ENCODE data around the gene TMEM151A. TPM values are rescaled to one million over a fixed set of nuclear protein-coding genes. Genes with fewer than 3 reads are reported as not detected.
"Not testable (repeated sequence)": the region's sequence is repeated elsewhere in the genome, so short reads cannot be mapped to it uniquely, and the experiment has no call there.

Gene TMEM151A
- total RNA-seq, 2 donors from 2014 or later, result 0.14 to 0.18 TPM

DNA sequence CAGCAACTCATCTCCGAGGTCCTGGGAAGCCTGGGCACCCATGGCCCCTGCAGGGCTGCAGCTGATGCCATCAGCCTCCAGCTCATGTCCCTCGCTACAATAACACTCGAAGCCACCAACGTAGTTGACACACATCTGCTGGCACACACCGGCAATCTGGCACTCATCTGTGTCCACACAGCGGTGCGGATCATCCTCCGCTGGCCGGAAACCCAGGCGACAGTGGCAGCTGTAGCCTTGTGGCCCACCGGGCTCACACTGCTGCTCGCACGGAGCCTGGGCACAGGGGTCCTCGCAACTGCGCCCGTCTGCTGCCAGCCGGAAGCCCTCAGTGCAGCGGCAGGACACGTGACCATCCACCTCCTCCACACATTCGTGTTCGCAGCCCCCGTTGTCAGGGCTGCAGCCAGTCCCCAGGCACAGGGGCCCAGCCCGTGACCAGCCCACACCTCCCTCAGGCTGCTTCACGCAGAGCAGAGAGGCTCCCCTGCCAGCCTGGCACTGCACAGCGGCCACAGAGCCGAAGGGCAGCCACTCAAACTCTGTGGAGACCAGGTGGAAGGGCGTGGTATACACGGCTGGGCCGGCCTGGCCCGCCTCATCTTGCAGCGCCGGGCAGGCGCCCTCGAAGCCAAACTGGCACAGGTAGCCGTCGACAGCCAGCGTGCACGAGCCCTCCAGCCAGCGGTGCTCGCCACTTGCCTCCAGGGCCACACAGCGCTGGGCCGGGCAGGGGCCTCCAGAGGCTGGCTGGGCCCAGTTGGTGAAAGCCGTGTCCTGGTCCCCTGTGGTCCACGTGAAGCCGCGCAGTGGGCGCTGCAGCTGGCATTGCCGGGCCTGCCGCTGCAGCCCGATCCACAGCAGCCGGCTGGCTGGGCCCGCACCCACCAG is 24.5 kb downstream of the TMEM151A start:
- intact Hi-C loops (cut with DNase I, micrococcal nuclease), result no loop called here
- ATAC-seq, result no peak
- DNase-seq, result peak in 1 of 2 donors; percentile 14

GRCh38 chr11:66316849-66317251 is 25.2 kb downstream of the TMEM151A start, which contains the start of gene CD248:
TSS of gene CD248 (minus strand) at chr11:66317044. CDS start at chr11:66317027, 17 bp downstream.
- DNase-seq (peak in 1 of 2 donors; percentile 55), ATAC-seq (no peak)
- intact Hi-C loops (cut with DNase I, micrococcal nuclease), result no loop called here

- intact Hi-C loops (cut with DNase I, micrococcal nuclease), result no loop called here
- ATAC-seq, result no peak
- peak in 1 of 2 donors; percentile 39 for DNase-seq
Observed at GRCh38 chr11:66317322-66317722, 25.6 kb downstream of the TMEM151A start.

DNA sequence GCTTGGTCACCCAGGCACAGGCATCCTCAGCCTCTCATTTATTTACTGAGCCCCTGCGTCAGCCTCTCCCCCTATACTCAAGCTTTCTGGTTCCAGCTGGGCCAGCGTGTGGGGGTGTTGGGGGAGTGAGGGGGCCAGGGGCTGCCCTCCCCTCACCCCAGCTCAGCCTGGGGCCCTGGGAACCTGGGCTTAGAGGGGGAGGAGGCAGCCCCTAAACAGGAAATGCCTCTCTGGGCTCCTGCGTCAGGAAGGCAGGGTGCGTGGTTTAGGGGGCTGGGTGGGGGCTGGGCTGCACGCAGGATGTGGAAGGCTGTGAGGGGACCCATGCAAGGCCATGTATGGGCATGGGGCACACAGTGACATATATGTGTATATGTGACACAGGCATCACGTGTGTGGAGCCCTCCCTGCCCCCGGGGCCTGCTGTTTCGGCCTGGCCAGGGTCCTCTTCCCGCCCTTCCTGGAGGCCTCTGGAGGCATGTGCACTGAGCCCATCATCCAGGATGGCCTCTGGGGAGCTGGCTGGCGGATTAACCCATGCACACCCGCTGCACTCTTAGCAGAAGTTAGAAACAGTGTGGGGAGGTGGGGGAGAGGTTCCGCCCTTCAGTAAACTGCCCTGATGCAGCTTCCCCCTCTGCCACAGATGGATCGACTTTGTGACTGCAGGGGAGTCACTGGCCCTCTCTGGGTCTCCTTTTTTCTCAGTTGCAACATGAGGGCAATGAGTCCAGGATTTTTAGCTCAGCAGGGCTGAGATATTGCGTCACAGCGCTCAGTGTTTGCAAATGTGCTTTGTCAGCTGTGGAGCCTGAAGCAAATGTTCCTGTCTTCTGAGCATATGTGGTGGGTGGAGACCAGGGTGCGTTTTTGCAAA is 26.3 kb downstream of the TMEM151A start:
- DNase-seq (peak in 1 of 2 donors; percentile 47), ATAC-seq (no peak)
- intact Hi-C loops (cut with DNase I, micrococcal nuclease), result no loop called here

DNA sequence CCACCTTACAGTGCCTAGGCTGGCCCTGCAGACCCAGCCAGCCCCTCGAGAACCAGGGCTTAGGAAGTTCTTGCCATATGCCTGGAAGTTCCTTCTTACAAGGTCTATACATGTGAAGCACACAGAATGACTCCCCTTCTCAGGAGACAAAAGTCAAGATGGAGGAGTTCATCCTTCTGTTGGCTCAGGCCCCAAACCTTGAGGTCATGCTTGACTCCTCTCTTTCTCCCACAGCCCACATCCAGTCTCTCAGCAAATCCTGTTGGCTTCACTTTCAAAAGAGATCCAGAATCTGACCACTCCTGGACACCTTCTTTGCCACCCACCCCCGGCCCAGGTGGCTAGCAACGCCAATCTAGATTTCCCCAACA is 26.9 kb downstream of the TMEM151A start:
- DNase-seq (no peak), ATAC-seq (no peak)
- intact Hi-C loops (cut with DNase I, micrococcal nuclease), result no loop called here

- DNase-seq; ATAC-seq; intact Hi-C loops (cut with DNase I, micrococcal nuclease): not testable (repeated sequence)
Observed at GRCh38 chr11:66320289-66320688, 28.6 kb downstream of the TMEM151A start.

DNA sequence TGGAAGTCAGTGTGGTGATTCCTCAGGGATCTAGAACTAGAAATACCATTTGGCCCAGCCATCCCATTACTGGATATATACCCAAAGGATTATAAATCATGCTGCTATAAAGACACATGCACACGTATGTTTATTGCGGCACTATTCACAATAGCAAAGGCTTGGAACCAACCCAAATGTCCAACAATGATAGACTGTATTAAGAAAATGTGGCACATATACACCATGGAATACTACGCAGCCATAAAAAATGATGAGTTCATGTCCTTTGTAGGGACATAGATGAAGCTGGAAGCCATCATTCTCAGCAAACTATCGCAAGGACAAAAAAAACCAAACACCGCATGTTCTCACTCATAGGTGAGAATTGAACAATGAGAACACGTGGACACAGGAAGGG is 29.1 kb downstream of the TMEM151A start:
- intact Hi-C loops (cut with DNase I, micrococcal nuclease); DNase-seq; ATAC-seq: not testable (repeated sequence)

DNA sequence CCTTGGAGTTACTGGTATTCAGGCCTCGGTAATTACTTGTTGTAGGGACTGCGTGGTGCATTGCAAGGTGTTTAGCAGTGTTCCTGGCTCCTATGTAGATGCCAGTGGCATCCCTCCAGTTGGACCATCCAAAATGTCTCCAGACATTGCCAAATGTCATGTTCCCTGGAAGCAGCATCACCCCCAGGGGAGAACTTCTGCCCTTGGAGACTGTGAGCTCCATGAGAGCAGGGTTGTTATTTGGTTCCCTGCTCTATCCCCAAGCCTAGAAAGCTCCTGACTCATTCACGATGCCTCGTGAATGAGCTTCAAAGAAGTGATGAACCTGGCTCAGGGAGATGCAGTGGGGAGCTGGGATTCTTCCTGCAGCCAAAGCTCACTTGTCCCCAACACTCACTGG is 29.9 kb downstream of the TMEM151A start:
- DNase-seq (no peak), ATAC-seq (no peak)
- intact Hi-C loops (cut with DNase I, micrococcal nuclease), result no loop called here

DNA sequence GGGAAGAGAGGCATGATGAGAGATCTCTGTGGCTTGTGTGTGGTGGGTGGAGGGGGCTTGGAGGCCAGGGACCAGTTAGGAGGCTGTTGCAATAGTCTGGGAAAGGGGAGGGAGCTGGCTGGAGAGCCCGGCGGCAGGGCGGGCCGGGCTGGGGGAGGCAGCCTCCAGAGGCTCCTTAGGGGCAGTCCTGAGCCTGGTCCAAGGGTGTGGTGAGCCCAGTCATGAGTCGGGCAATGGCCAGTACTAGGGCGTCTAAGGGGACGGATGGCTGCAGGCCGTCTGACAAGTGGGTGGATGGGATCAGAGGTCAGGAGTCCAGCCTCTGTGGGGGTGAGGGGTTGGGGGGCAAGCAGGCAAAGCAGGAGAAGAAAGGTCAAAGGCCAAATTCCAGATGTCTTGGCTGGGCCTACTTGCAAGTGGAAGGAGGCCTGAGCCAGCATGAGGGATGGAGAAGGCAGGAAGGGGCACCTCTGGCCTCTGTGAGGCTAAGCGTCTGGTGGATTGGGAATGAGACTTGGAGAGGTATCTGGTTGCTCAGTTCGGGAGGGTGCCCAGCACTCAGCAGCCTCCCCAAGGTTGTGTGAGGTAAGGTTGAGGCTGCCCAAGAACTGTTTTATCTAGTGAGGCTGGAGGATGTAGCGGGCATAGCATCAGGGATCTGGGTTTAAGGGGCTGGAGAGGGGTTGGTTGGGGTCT is 31.2 kb downstream of the TMEM151A start:
- intact Hi-C loops (cut with DNase I, micrococcal nuclease), result no loop called here
- ATAC-seq (no peak), DNase-seq (no peak)

DNA sequence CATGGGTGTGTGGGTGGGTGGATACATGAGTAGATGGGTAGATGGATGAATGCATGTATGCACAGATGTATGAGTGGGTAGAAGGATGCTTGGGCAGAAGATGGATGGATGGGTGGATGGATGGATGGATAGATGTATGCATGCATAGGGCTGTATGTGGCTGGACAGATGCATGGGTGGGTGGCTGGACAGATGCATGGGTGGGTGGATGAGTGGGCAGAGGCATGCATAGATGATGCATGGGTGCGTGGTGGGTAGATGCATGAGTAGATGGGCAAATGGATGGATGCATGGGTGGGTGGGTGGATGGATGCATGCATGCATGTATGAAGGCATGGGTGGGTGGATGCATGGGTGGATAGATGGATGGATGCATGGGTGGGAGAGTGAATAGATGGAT is 32.0 kb downstream of the TMEM151A start:
- DNase-seq (no peak), ATAC-seq (no peak)
- intact Hi-C loops (cut with DNase I, micrococcal nuclease), result no loop called here

GRCh38 chr11:66324664-66325063 is 33.0 kb downstream of the TMEM151A start:
- no peak for ATAC-seq
- DNase-seq, result no peak
- intact Hi-C loops (cut with DNase I, micrococcal nuclease), result no loop called here

DNA sequence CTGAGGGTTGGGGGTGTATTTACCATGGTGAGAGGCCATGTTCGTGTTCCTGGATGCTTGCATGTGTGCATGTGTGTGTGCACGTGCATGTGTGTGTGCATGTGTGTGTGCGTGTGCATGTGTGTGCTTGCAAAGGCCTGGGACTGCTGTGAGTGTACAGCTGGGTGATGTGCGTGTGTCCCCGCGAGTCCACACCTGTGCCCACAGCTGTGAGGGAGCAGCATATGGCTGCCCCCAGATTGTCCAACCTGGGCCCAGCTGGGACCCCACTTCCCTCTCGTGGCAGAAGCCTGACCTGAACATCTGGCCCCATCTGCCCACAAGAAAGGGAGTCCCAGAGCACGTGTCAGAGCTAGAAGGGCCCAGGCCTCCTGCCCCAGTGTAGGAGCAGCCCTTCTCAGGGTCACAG is 33.6 kb downstream of the TMEM151A start:
- intact Hi-C loops (cut with DNase I, micrococcal nuclease), result no loop called here
- ATAC-seq (no peak), DNase-seq (no peak)

- intact Hi-C loops (cut with DNase I, micrococcal nuclease), result no loop called here
- DNase-seq (peak in 1 of 2 donors; percentile 19), ATAC-seq (no peak)
Observed at GRCh38 chr11:66326261-66327111, 34.8 kb downstream of the TMEM151A start.

DNA sequence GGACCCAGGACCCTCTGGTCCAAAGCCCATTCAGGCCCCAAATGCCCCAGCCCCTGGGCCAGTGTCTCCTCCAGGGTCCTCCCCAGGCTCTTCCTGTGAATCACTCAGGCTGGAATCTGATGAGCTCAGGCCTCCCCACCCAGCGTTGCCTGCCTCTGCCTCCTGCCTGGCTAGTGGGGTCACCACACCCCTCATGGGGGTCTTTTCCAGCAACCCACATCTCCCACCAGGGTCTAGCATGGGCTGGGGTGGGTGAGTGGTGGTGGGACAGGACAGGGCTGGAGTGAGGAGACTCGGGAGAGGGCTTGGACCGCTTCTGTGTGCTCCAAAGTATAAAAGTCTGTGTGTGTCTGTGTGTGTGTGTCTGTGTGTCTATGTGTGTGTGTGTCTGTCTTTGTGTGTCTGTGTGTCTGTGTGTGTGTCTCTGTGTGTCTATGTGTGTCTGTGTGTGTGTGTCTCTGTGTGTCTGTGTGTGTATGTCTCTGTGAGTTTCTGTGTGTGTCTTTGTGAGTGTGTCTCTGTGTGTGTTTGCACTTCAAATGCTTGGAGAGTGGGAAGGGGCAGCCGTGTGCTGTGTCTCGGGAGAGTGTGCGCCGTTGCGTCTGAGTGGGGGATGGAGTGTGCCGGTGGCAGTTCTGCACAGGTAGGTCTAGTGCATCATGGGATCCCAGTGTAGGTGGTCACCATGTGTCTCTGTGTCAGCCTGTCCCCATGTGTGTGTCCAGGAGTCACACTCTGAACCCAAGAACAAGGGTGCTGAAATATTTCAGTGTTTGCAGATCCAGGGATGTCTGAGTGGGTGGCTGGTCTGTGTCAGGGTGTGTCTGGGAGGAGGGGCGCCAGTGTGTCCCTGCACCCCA is 35.7 kb downstream of the TMEM151A start:
- intact Hi-C loops (cut with DNase I, micrococcal nuclease), result no loop called here
- DNase-seq (no peak), ATAC-seq (no peak)

GRCh38 chr11:66328031-66328301 is 36.3 kb downstream of the TMEM151A start:
- intact Hi-C loops (cut with DNase I, micrococcal nuclease), result no loop called here
- ATAC-seq (peak; percentile 76), DNase-seq (peak in 1 of 2 donors; percentile 34)

DNA sequence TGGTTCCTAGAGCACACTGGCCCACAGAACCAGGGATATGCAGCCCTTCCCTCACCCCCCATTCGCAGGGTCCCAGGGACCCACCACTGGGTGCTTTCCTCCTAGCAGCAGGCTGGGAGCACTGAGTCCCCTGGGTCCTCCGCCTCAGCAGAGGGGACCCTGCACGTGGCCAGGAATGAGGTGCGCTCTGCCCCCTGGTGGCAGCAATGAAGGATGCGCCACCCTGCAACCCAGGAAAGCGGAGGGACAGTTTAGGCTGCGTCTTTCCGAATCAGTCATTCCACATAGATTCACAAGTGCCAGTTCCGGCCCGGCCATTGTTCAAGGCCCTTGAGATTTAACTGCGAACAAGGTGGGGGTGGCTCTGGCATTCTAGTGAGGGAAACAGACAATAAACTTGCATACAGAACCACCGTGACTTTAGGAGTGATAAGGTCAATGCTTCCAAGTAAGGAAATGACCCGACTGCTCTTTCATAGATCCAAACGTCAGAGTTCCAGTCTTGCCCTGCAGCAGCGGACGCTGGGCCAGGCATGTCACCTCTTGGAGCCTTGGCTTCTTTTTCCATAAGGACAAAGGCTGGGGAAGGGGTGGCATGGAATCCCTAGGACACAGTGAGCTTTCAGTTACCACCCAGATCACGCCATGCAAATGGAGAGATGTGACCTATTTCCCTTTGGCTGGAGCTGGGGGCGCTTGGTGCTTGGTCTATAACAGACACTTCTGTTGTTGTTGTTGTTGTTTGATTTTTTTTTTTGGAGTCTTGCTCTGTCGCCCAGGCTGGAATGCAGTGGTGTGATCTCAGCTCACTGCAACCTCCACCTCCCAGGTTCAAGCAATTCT is 36.8 kb downstream of the TMEM151A start:
- ATAC-seq (peak; percentile 80), DNase-seq (peak in 1 of 2 donors; percentile 81)
- intact Hi-C loops (cut with DNase I, micrococcal nuclease), result no loop called here

Measured in left colon (tissue), 2 donors.